HPDE6-E6E7 (cell line): ENCODE data around the gene HDAC8.
A peak's percentile ranks its signal among the peaks of the same experiment; 100 is the strongest.

ENCODE experiments used
- DNase-seq: peaks from one replicate; pipeline ENCODE4 v3.0.0; 2011; ENCODE audit warnings: missing footprints; ENCODE audit errors: extremely low spot score

Gene HDAC8

DNA sequence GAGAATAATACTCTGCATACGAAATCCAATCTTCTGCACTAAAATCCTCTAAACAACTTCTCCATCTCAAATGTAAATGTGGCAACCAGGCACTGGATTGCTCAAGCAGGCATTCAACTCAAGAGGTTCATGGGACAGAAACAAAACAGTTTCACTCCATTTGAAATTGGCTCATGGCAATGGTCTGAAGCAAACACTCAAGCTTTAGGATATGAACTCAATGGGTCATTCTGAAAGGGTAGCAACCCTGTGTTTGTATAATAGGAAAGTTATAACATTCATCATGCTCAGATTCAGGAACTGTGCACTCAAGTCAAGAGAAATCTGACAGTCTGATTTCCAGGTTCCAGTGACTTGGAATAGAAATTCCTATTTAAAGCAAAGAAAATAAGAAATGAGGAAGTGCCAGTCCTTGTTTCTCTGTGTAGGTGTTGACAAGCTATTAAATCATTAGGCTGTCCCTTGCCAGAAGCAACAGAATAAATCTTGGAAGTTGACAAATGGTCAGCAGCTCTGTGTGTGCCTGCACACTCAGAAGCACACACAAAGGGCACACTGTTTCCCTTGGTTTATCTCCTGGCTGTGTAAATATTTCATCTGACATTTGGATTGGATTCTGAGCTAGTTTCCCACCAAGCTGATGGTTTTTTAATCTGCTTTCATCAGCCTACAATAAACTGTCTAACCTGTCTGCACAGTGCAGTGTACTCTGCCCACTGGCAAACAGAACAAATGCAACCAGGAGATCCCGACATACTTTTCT is 191.0 kb downstream of the HDAC8 start:
- no peak for DNase-seq

DNA sequence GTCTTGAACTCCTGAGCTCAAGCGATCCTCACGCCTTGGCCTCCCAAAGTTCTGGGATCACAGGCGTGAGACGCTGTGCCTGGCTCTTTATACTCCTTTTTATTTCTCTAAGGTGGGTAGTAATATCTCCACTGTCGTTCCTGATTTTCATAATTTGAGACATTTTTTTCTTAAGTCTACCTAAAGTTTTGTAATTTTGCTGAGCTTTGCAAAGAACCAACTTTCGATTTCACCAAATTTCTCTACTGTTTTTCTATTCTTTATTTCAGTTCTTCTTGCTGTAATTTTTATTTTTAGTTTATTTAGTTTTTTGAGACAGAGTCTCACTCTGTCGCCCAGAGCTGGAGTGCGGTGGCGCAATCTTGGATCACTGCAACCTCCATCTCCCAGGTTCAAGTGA is 196.5 kb downstream of the HDAC8 start:
- no peak for DNase-seq

DNA sequence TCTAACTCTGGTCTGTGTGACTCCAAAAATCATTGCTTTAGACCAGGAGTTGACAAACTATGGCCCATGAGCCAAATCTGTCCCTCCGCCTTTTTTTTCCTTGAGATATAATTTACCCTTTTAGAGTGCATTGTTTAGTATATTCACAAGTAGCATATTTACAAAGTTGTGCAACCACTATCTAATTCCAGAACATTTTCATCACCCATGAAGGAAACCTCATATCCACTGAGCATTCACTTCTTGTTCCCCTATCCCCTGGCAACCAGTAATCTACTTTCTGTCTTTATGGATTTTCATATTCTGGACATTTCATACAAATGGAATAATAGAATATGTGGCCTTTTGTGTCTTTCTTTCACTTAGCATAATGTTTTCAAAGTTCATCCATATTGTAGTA is 199.5 kb downstream of the HDAC8 start:
- no peak for DNase-seq

DNA sequence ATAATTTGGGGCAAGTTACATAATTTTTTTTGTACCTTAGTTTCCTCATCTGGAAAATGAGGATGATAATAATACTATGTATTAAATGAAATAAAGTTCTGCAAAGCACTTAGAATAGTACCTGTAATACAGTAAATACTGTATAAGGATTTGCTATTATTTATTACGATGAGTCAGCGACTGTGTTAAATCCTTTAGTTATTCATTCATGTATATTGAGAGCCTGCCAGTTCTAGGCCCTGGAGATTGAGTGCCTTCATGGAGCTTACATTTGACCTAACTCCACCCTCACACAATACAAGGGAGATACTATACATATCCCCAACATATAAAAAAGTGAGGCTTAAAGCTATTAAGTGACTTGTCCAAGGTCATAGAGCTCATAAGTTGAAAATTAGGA is 199.9 kb downstream of the HDAC8 start:
- DNase-seq = no peak

DNA sequence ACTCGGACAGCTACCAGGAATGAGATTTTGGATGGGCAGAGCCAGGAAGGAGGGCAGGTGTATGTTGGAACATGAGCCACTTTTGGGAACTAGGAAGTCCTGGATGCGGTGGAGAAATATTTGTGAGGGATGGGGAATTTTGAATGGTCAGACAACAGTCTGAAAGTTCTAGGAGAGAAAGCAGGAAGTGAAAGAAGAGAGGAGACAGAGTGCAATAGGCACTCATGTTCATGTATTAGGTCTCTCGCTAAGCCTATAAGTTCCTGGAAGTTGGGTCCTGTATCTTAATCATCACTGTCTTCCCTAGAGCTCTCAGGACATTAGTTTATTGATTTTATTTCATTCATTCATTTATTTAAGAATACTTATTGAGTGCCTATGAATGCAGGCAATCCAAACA is 201.2 kb downstream of the HDAC8 start:
- no peak for DNase-seq

DNA sequence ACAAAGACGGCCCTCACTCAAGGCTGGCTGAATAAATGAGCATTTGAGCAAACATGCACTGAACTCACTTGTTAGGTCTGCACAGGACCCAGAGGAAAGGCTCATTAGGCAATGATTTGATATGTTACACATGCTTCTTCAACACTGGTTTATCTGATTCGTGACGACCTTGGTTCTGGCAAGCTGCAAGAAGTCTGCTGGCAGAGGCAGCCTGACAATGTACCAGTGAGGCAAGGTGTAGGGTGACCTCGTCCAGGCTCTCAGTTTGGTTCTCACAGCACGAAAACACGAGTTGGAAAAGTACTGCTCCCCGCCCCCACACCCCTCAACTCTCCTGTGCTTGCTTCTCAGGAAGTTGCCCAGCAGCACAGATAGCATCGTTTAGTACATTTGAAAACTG is 203.8 kb downstream of the HDAC8 start:
- no peak for DNase-seq

DNA sequence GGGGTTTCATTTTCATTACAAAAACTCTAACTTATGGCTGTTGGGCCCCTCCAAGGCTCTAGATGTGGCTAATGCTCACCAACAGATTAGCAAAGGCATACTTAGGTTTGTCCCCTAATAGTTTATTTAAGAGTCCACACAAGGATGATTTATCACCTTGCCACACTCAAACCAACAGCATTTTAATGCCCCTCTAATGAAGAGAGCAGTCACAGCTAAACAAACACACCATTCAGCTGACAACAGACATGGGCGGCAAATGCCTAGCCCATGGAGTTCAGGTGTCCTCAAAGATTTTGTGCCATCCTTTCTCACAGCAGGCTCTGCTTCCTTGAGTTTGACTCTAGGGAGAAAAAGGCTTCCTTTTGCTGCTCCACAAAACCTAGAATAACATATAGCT is 205.1 kb downstream of the HDAC8 start:
- DNase-seq = no peak

DNA sequence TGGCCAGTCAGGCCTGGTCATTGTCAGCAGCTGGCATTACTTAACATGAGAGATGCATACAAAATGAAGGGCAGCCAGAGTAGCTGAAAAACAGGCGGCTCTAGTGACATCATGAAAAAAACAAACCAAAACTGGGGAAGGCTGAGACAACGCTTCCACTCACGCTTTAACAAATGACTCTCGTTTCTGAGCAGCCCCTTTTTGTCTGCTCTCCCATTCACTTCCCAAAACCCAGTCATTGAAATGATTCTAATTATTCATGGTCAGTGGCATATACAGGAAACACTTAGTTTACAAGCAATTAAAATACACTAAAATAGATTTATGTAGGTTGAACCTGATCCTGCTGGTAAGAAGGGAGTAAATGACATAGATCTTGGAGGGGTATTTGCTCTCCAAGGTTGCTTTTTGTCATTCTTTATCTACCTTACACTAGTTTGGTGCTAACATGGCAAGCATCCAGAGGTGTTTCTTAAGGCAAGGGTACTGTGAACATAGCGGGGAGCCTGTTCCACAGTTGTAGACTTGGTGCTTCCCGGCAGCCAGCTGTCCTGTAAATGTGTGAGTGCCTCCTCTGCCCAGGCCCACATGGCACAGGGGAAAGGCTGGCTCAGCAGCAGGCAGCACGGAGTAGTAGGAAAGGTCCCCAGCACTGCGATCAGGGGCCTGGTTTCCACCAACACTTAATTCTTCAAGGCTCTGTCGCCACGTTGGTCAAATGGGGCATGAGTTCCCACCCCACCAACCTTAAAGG is 205.8 kb downstream of the HDAC8 start:
- no peak for DNase-seq

DNA sequence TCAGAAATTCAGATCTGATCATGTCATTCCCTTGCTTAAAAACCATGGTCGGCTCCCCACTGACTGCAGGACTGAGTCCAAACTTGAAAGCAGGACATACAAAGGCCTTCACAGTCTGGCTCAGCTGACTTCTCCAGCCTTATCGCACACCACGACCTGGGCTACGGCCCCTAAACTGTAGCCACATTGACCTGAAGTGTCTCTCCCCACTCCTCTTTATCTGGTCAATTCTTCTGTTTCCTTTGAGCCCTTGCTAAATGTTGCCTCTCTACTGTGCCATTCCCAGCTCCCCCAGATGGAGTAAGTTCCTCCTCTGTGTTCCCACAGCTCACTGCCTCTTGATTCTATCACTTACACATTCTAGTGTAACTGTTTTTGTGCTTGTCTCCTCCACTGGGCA is 206.5 kb downstream of the HDAC8 start:
- DNase-seq = no peak

DNA sequence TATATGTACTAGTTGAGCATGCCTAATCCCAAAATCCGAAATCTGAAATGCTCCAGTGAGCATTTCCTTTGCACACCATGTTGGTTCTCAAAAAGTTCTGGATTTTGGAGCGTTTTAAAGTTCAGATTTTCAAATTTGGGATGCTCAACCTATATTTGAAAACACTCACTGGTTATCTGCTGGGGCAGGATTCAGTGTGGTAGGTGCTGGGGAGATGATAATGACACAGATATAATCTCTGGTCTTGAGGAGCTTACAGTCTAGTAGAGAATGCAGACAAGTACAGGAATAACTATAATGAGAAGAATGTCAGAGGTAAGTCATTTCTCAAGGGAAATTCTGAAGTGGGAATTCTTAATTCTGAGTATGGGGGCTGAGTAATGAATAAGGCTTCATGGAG is 207.5 kb downstream of the HDAC8 start:
- DNase-seq = no peak

DNA sequence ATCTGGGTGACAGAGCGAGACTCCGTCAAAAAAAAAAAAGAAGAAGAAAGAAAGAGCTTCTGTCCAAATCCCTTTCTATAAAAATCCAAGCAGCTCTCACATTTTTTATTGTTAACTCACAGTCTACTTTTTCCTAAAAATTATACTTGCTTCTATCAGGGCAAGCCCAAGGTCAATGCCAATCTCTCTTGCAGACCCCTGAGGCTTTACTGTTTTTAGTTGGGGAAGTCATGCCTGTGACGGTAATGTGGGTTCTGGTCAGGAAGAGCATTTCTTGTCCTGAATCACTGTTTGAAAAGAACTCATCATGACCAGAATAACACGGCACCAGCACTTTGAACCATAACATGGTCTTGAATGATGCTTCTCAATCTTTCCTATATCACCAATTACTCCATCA is 212.3 kb downstream of the HDAC8 start:
- DNase-seq = no peak

DNA sequence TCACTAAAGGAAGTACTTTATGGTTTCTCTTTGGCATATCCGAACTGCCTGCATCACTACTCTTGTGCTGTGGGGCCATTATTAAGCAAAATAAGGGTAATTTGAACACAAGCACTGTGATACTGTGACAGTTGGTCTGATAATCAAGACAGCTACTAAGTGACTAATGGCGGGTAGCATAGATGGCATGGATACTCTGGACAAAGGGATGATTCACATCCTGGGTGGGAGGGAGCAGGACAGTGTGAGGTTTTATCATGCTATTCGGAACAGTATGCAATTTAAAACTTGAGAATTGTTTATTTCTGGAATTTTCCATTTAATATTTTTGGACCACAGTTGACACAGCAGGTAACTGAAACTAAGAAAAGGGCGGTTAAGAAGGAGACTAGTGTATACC is 214.3 kb downstream of the HDAC8 start:
- DNase-seq = peak; percentile 10

DNA sequence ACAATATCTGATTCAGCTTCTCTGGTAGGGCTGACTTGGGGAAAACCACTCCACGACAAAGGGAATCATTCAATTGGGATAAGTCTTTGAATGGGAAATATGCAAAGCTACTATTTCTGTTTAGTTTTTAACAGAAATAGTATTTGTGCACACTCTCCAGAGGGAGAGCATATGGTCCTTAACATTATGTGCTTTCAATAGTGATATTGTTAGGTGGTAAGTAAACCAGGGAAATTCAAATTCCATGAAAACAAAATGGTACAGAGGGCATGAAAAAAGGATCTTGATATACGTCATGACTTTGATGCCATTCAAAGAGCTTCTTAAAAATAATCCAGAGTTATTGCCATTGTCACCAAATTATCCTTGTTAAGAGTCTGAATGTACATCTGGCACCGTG is 219.9 kb downstream of the HDAC8 start:
- no peak for DNase-seq

DNA sequence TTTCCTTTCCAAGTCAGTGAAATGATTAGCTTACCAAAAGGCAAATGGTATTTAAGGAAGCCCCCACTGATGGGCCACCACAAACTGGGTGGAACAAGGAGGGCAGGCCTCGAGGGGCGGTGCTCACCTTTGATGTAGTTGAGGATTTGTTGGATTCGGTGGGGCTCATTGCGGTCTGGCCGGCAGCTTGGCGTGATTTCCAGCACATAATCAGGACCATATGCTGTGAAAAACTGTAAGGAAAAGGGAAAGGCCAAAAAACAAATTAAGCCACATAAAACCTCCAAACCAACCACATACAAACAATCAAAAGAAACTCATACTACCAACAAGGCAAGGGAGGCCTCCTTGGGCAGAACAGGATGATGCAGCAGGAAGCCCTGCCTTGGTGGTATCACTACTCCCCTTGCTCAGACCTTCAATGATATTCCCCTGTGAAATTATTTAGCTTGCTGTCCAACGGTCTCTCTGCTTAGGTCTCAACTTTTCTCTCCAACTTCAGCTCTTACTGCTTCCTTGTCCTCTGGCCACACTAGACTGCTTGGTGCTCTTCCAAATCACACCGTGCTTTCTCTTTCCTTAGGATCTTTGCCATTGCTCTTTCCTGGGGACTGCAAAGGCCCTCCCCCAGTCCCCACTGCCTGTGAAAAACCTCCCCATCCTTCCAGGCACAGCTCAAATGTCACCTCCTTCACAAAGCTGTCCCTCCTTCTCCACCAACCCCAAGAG is 220.9 kb downstream of the HDAC8 start:
- DNase-seq = no peak

DNA sequence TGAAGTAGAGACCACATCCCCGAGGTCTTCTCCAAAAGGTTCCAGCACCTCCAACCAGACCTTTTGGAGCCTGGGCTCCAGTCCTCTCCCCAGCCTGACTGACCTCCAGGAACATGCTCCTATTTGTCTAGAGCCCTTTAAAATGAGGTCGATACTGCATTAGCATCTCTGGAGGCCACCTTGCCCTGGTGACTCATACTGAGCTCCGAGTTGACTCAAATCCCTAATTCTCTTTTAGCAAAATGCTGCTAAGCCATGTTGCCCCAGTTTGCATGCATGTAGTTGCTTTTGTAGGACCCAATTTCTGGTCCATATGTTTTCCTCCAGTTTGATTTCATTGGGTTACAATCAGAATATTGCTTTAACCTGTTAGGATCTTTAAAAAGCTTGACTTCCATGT is 223.5 kb downstream of the HDAC8 start:
- no peak for DNase-seq

DNA sequence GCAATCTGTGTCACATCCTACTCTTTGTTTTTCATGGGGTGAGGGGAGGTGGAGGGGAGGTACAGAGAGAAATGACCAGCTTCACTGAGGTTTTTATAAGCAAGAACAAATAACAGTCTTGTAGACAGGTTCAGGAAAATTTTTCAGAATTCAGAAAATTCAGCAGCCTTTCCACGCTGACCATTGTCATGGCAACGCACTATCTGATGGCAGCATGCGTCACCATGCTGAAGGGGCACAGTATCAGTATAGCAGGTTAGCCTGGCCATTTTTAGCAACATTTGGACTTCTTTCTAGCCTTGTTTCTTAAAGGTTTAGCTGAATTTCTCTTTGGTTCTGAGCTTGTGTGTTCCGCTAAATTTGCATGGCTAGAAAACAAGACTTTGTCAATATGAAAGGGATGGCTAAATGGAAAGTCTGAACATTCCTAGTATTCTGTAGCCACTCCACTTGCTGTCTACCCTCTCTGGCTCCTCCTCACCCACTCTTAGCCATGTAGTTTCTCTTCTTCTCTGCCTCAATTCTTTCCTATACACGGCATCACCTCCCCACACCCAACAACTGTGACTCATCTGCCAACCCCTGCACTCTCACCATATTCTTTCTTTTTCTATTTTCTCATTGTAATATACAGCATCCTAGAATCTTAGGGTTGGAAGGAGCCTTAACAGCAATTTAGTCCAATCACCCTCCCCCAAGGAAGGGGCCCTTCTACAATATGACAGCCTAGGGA is 224.2 kb downstream of the HDAC8 start:
- DNase-seq = no peak

DNA sequence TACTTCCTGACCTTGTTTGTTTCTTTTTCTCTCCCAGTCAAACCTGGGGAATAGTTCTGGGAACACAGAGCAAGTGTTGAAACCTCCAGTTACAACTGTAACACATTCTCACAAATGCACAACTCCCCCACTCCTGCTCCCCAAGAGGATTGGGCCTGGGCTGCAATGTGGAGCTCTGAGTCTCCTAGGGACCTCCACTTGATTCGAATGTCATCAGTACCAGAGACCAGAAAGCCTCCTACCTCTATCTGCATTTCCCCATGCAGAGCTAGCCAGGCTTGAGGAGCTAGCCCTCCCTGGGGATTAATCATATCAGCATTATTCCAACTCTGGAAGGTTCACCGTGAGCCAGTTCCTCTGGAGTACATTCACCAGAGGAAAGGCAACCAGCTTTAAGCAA is 225.3 kb downstream of the HDAC8 start:
- no peak for DNase-seq

DNA sequence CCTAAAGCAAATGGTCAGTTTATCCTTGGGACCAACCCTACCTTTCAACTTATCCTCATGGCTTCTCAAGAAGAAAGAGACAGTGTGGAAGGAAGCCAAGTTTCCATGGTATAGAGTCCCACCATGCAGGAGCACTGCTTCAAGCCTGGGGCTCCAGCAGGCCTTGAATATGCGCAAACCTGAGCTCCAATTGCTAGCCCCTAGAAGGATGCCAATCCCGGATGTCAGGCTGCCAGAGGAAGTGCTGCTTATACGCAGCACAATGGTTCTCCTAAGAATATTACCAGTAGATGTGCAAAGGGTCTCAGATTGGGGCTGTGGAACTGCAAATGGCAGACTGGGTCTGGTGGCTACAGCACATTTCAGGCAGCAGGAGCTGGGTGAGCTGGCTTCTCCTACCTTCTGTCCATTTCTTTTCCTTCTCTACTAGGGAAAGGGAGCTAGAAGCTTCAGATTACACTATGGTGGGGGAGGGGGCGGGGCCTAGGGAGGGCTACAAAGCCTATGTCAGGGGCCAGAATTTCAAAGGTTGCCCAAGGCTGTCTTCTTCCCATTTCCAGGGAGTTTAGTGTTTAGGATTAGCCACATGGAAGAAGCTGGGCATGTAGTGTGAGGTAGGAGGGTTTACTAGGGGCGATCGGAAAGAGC is 226.2 kb downstream of the HDAC8 start:
- DNase-seq = no peak

DNA sequence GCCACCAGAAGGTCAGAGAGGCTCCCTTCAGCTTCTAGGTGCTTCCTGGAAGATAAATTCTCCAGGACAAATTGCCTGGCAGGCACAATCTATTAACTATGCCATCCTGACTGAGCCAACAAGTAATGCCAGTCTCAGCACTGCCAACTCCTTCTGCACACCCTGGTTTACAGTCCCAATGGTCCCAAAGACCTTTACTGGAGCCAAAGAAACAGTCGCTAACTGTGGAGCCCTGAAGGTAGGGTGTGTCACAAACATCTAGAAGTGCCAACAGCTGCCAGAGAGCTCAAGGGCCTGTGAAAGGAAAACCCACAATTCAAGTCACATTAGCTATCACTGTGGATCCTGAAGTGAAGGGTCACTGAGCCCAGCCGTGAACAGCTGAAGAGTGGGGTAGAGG is 232.0 kb downstream of the HDAC8 start:
- no peak for DNase-seq

DNA sequence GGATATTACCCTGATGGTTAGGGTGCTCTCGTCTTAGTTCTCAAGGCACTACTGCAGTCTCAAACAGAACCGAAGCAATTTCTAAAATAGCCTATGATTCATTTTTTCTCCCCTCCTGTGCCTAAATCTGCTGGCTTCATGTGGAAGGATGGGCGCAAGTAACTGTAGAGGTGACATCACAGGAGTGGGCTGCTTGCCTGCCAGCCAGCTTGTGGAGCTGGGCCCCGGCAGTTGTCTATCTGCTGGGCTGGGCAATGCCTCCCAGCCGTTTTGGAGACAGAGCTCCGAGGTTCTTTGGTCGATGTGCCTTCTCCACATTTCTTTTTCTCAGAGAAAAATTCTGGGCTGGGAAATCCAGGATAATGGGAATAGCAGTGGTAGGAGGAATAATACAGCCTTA is 232.6 kb downstream of the HDAC8 start:
- DNase-seq = no peak

DNA sequence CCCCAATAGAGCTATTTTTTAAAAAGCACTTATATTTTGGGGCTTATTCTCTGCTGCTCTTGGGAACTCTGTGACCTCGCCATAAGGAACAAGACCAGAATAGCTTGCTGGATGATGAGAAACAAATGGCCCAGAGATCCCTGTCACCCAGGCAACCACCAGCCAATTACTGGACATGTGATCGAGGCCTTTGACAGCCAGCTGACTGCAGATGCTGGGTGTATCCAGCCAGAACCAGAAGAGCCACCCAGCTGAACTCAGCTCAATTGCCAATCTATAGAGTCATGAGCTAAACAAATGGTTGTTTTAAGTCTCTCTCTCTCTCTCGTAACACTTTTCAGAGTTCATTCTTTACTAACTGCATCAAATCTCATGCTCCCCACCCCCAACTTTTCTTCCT is 242.5 kb downstream of the HDAC8 start:
- DNase-seq = no peak
